Measurements from ENCODE around the gene RALGAPA1. TPM values are rescaled to one million over a fixed set of nuclear protein-coding genes. Genes with fewer than 3 reads are reported as not detected.

The RALGAPA1 gene
- total RNA-seq, 4 donors from 2014 or later = 44.1 to 138 (median 108) TPM

GRCh38 chr14:35730871-35731270, 78.2 kb downstream of the RALGAPA1 start:
- Histone ChIP-seq H3K9me3 (no peaks in the 10 kb centered on the region), H3K4me3 (no peak overlapping the region), H3K36me3 (no peaks in the 10 kb centered on the region), H3K27me3 (no peaks in the 10 kb centered on the region), H3K4me1 (no peaks in the 10 kb centered on the region), H3K27ac (no peak overlapping the region)
- intact Hi-C loops (cut with DNase I; ENCODE audit: low total_unique reads) = no loop called here
- TF ChIP-seq POLR2A (IDR thresholded peaks at IDR 0.05) = no peak
- TF ChIP-seq CTCF (IDR thresholded peaks at IDR 0.05) = no peak
- DNase-seq = no peak

GRCh38 chr14:35727764-35728163, 81.3 kb downstream of the RALGAPA1 start:
- intact Hi-C loops (cut with DNase I; ENCODE audit: low total_unique reads) = no loop called here
- no peaks in the 10 kb centered on the region for H3K9me3 ChIP-seq
- H3K27ac ChIP-seq = no peak overlapping the region
- no peaks in the 10 kb centered on the region for H3K36me3 ChIP-seq
- TF ChIP-seq POLR2A (IDR thresholded peaks at IDR 0.05) (no peak), CTCF (IDR thresholded peaks at IDR 0.05) (no peak)
- no peak for DNase-seq
- H3K27me3 ChIP-seq = no peaks in the 10 kb centered on the region
- no peak overlapping the region for H3K4me3 ChIP-seq
- no peaks in the 10 kb centered on the region for H3K4me1 ChIP-seq

- Histone ChIP-seq H3K27me3 (no peaks in the 10 kb centered on the region), H3K9me3 (no peaks in the 10 kb centered on the region), H3K4me1 (no peaks in the 10 kb centered on the region), H3K4me3 (no peak overlapping the region), H3K36me3 (no peaks in the 10 kb centered on the region), H3K27ac (no peak overlapping the region)
- TF ChIP-seq POLR2A (IDR thresholded peaks at IDR 0.05) (no peak), CTCF (IDR thresholded peaks at IDR 0.05) (no peak)
- no peak for DNase-seq
- intact Hi-C loops (cut with DNase I; ENCODE audit: low total_unique reads) = no loop called here
Measured at GRCh38 chr14:35725930-35726329, 83.2 kb downstream of the RALGAPA1 start.

- H3K4me1 ChIP-seq = no peaks in the 10 kb centered on the region
- no peaks in the 10 kb centered on the region for H3K27me3 ChIP-seq
- H3K9me3 ChIP-seq = no peaks in the 10 kb centered on the region
- intact Hi-C loops (cut with DNase I; ENCODE audit: low total_unique reads) = no loop called here
- no peak for DNase-seq
- no peak overlapping the region for H3K27ac ChIP-seq
- no peak overlapping the region for H3K4me3 ChIP-seq
- H3K36me3 ChIP-seq = no peaks in the 10 kb centered on the region
- TF ChIP-seq POLR2A (IDR thresholded peaks at IDR 0.05) (no peak), CTCF (IDR thresholded peaks at IDR 0.05) (no peak)
Measured at GRCh38 chr14:35715079-35715478, 94.0 kb downstream of the RALGAPA1 start.

GRCh38 chr14:35712466-35712865, 96.6 kb downstream of the RALGAPA1 start:
- Histone ChIP-seq H3K27ac (no peak overlapping the region), H3K4me1 (no peaks in the 10 kb centered on the region), H3K27me3 (no peaks in the 10 kb centered on the region), H3K4me3 (no peak overlapping the region), H3K36me3 (no peaks in the 10 kb centered on the region), H3K9me3 (no peaks in the 10 kb centered on the region)
- TF ChIP-seq POLR2A (IDR thresholded peaks at IDR 0.05) (no peak), CTCF (IDR thresholded peaks at IDR 0.05) (no peak)
- intact Hi-C loops (cut with DNase I; ENCODE audit: low total_unique reads) = no loop called here
- no peak for DNase-seq
